Upper lobe of left lung (tissue), 6 donors: ENCODE results near the gene MAST3. TPM values are rescaled to one million over a fixed set of nuclear protein-coding genes. Genes with fewer than 3 reads are reported as not detected.
A peak's percentile ranks its signal among the peaks of the same experiment; 100 is the strongest.

Source experiments
- ATAC-seq, 2 donors: fragments of 200-7000 bp; cut with Tn5 transposase; one replicate each; pipeline ENCODE4 v1.9.1; 2022; ENCODE audit warnings: mild to moderate bottlenecking in 2 of 2, moderate library complexity in 2 of 2; ENCODE audit not compliant: low FRiP score in 2 of 2
- DNase-seq, 2 donors: peaks; one replicate each; pipeline ENCODE4 v3.0.0-alpha.2; 2019 to 2020
- H3K27ac ChIP-seq, 4 donors: fragments of 200-600 bp; sonication (generic); one replicate each; pipeline ENCODE4 v1.5.1; 2016 to 2019
- H3K27me3 ChIP-seq, 4 donors: fragments of 200-600 bp; sonication (generic); one replicate each; pipeline ENCODE4 v1.5.1; 2017 to 2019
- H3K36me3 ChIP-seq, 4 donors: fragments of 200-600 bp; sonication (generic); one replicate each; pipeline ENCODE4 v1.5.1; 2016 to 2019
- H3K4me1 ChIP-seq, 4 donors: fragments of 200-600 bp; sonication (generic); one replicate each; pipeline ENCODE4 v1.5.1; 2018 to 2019
- H3K4me3 ChIP-seq, 4 donors: fragments of 200-600 bp; sonication (generic); one replicate each; pipeline ENCODE4 v1.5.1; 2017 to 2019; ENCODE audit warnings: mild to moderate bottlenecking in 2 of 4, moderate library complexity in 1 of 4
- H3K9me3 ChIP-seq, 4 donors: fragments of 200-600 bp; sonication (generic); one replicate each; pipeline ENCODE4 v1.5.1; 2018 to 2019
- CTCF ChIP-seq, 6 experiments: fragments of 450-650 bp in 4 of 6; fragments of 200-600 bp in 2 of 6; sonication (generic) in 2 of 6; IDR thresholded peaks; one replicate each; pipeline ENCODE4 v1.5.1; 2016 to 2019; ENCODE audit warnings: antibody characterized with exemption in 6 of 6
- EP300 ChIP-seq, 4 donors: sonication (generic); formaldehyde crosslinking; IDR thresholded peaks; one replicate each; pipeline ENCODE4 v1.5.1; 2017; ENCODE audit warnings: antibody characterized with exemption in 4 of 4, control low read depth in 2 of 4
- POLR2A ChIP-seq, 4 donors: fragments of 450-650 bp; IDR thresholded peaks; one replicate each; pipeline ENCODE4 v1.5.1; 2016 to 2017; ENCODE audit warnings: antibody characterized with exemption in 4 of 4, mild to moderate bottlenecking in 2 of 4
- POLR2AphosphoS5 ChIP-seq, 2 donors: sonication (generic); formaldehyde crosslinking; IDR thresholded peaks; one replicate each; pipeline ENCODE4 v1.5.1; 2017; ENCODE audit warnings: antibody characterized with exemption in 2 of 2
- WGBS, 2 donors: methylation state at CpG; one replicate each; pipeline ENCODE4 v1.1.5; 2017 to 2018; 5-methylcytosine and 5-hydroxymethylcytosine counted together
- total RNA-seq, 6 donors: library from RNA; depleted of rRNA in 4 of 6; stranded (reverse); fragments of >200 nt in 4 of 6; gene quantifications; one replicate each; pipeline versions ENCODE4 v1.1.0 to v1.2.1, GENCODE V29; 2016 to 2021
- donor health status: DM: no; HTN: no; CAD: no; lungs with moderate emphysema.
- donor health status: DM: no; HTN: yes; CAD: no; lungs with severe emphysema.

MAST3 gene
- total RNA-seq, 6 donors from 2014 or later = 9.3 to 67.1 (median 27.5) TPM

- Histone ChIP-seq H3K27ac (no peak overlapping the region), H3K36me3 (peaks cover 5 to 70% (median 51%) of the 10 kb centered on the region in 4 donors), H3K27me3 (no peaks in the 10 kb centered on the region), H3K4me3 (no peak overlapping the region), H3K9me3 (no peaks in the 10 kb centered on the region), H3K4me1 (no peaks in the 10 kb centered on the region)
- 94 to 97% methylated on average over 2 of the region's 2 CpGs for WGBS, 2 donors
- ATAC-seq = no peak
- no peak for DNase-seq
- TF ChIP-seq EP300 (IDR thresholded peaks at IDR 0.05) = no peak
- no peak for TF ChIP-seq POLR2AphosphoS5 (IDR thresholded peaks at IDR 0.05)
- no peak for TF ChIP-seq POLR2A (IDR thresholded peaks at IDR 0.05)
- no peak for TF ChIP-seq CTCF (IDR thresholded peaks at IDR 0.05)
These were observed 28.5 kb downstream of the MAST3 start for GRCh38 chr19:18126097-18126496.

- ATAC-seq (no peak), DNase-seq (peak in 1 of 2 donors; percentile 40)
- peaks cover 10 to 82% (median 59%) of the 10 kb centered on the region in 4 donors for H3K36me3 ChIP-seq
- H3K4me3 ChIP-seq = no peak overlapping the region
- H3K27ac ChIP-seq = peak overlapping the region in 1 of 4 donors; percentile 23
- WGBS, 2 donors = 64% methylated on average over 3 of the region's 3 CpGs; no CpG with 5 or more reads in 1 of the 2 donors
- H3K27me3 ChIP-seq = no peaks in the 10 kb centered on the region
- H3K4me1 ChIP-seq = no peaks in the 10 kb centered on the region
- no peaks in the 10 kb centered on the region for H3K9me3 ChIP-seq
- TF ChIP-seq CTCF (IDR thresholded peaks at IDR 0.05) = no peak
- TF ChIP-seq EP300 (IDR thresholded peaks at IDR 0.05) = no peak
- no peak for TF ChIP-seq POLR2A (IDR thresholded peaks at IDR 0.05)
- no peak for TF ChIP-seq POLR2AphosphoS5 (IDR thresholded peaks at IDR 0.05)
These were observed 30.5 kb downstream of the MAST3 start for GRCh38 chr19:18128044-18128443.

GRCh38 chr19:18128805-18129204, 31.2 kb downstream of the MAST3 start:
- Histone ChIP-seq H3K36me3 (peaks cover 10 to 78% (median 55%) of the 10 kb centered on the region in 4 donors), H3K4me3 (no peak overlapping the region), H3K27me3 (no peaks in the 10 kb centered on the region), H3K4me1 (no peaks in the 10 kb centered on the region), H3K27ac (peak overlapping the region in 1 of 4 donors; percentile 23), H3K9me3 (no peaks in the 10 kb centered on the region)
- 94 to 99% methylated on average over 8 to 12 of the region's 12 CpGs for WGBS, 2 donors
- no peak for DNase-seq
- TF ChIP-seq EP300 (IDR thresholded peaks at IDR 0.05) (no peak), POLR2AphosphoS5 (IDR thresholded peaks at IDR 0.05) (no peak)
- ATAC-seq = no peak

- ATAC-seq (no peak), DNase-seq (no peak)
- Histone ChIP-seq H3K9me3 (no peaks in the 10 kb centered on the region), H3K4me3 (no peak overlapping the region), H3K27me3 (no peaks in the 10 kb centered on the region), H3K27ac (no peak overlapping the region), H3K36me3 (peaks cover 11 to 80% (median 58%) of the 10 kb centered on the region in 4 donors), H3K4me1 (no peaks in the 10 kb centered on the region)
- TF ChIP-seq POLR2A (IDR thresholded peaks at IDR 0.05) (no peak), POLR2AphosphoS5 (IDR thresholded peaks at IDR 0.05) (no peak), CTCF (IDR thresholded peaks at IDR 0.05) (no peak)
- 94 to 95% methylated on average over 18 to 21 of the region's 21 CpGs for WGBS, 2 donors
These were observed 33.1 kb downstream of the MAST3 start for GRCh38 chr19:18130523-18131242.

GRCh38 chr19:18131841-18132596, 34.4 kb downstream of the MAST3 start:
- WGBS, 2 donors = 85 to 86% methylated on average over 30 to 31 of the region's 31 CpGs
- peaks cover 13 to 88% (median 66%) of the 10 kb centered on the region in 4 donors for H3K36me3 ChIP-seq
- no peak overlapping the region for H3K4me3 ChIP-seq

More at GRCh38 chr19:18131841-18132596, 34.4 kb downstream of the MAST3 start:
- H3K9me3 ChIP-seq = no peaks in the 10 kb centered on the region
- no peak for DNase-seq
- no peaks in the 10 kb centered on the region for H3K4me1 ChIP-seq
- H3K27me3 ChIP-seq = no peaks in the 10 kb centered on the region
- no peak for ATAC-seq
- no peak overlapping the region for H3K27ac ChIP-seq
- TF ChIP-seq POLR2A (IDR thresholded peaks at IDR 0.05) (no peak), EP300 (IDR thresholded peaks at IDR 0.05) (no peak), POLR2AphosphoS5 (IDR thresholded peaks at IDR 0.05) (no peak), CTCF (IDR thresholded peaks at IDR 0.05) (no peak)
